Measurements from ENCODE around the gene ITPR1.

DNA sequence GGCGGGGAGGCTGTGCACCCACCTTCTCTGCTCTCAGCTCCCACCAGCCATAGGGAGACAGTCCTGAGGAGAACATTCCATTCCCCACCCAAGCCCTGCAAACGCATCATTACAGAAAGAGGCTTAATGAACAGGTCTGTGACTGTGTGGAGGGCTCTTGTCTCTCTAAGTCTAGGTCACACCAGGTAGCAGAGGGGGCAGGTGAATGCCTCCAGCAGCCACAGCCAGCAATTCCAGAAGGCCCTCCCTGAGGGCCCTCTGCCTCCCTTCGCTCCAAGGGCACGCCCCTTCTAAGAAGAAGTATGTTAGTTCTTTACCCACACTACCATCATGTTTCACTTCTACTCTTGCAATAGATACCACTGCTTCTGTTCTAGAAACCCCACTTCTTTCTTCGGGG lies 268.6 kb downstream of the ITPR1 start:
- TF ChIP-seq POLR2AphosphoS5 (IDR thresholded peaks at IDR 0.05; ENCODE audit: low read depth, low read length) (no peak), REST (IDR thresholded peaks at IDR 0.05; ENCODE audit: insufficient read depth in 1 of 2, low read depth in 2 of 2, low read length in 2 of 2) (no peak), TAF1 (IDR thresholded peaks at IDR 0.05; ENCODE audit: borderline replicate concordance, insufficient read depth, low read length) (no peak)

All from PFSK-1 (cell line).